OCI-LY1 (cell line): ENCODE measurements around the gene HYAL1.
A peak's percentile ranks its signal among the peaks of the same experiment; 100 is the strongest.

ENCODE experiments used
- H2AFZ ChIP-seq: fragments of 200-600 bp; sonication (generic), shearing (Covaris generic); 2 replicates; pipeline ENCODE4 v1.6.0; 2014; ENCODE audit warnings: antibody characterized with exemption, mild to moderate bottlenecking, low read length
- H3F3A ChIP-seq: fragments of 200-600 bp; sonication (generic), shearing (Covaris generic); 2 replicates; pipeline ENCODE4 v1.6.0; 2014; ENCODE audit warnings: mild to moderate bottlenecking, antibody characterized with exemption, low read length, moderate library complexity; ENCODE audit not compliant: insufficient read depth
- H3K27ac ChIP-seq: fragments of 200-600 bp; sonication (generic); 2 replicates; pipeline ENCODE4 v1.5.1; 2014; ENCODE audit warnings: low read length, mixed run types, mild to moderate bottlenecking, low read depth; ENCODE audit not compliant: poor library complexity, severe bottlenecking
- H3K27me3 ChIP-seq: fragments of 200-600 bp; sonication (generic); 2 replicates; pipeline ENCODE4 v1.6.0; 2014; ENCODE audit warnings: antibody characterized with exemption, mild to moderate bottlenecking, low read length, moderate library complexity; ENCODE audit not compliant: insufficient read depth
- H3K36me3 ChIP-seq: fragments of 200-600 bp; sonication (generic); 2 replicates; pipeline ENCODE4 v1.6.1; 2014; ENCODE audit warnings: mild to moderate bottlenecking, antibody characterized with exemption, low read length, moderate library complexity, mixed read lengths; ENCODE audit not compliant: insufficient read depth
- H3K4me1 ChIP-seq: fragments of 200-600 bp; sonication (generic); 2 replicates; pipeline ENCODE4 v1.5.1; 2014; ENCODE audit warnings: mild to moderate bottlenecking, low read length, moderate library complexity; ENCODE audit not compliant: insufficient read depth, severe bottlenecking
- H3K4me2 ChIP-seq: fragments of 200-600 bp; sonication (generic), shearing (Covaris generic); 2 replicates; pipeline ENCODE4 v1.6.1; 2014; ENCODE audit warnings: low read length
- H3K4me3 ChIP-seq: fragments of 200-600 bp; sonication (generic); 2 replicates; pipeline ENCODE4 v1.5.1; 2014; ENCODE audit warnings: low read length, low read depth, mild to moderate bottlenecking, mixed read lengths; ENCODE audit not compliant: poor library complexity, severe bottlenecking
- H3K79me2 ChIP-seq: fragments of 200-600 bp; shearing (Covaris generic); 2 replicates; pipeline ENCODE4 v1.6.1; 2016; ENCODE audit warnings: mixed run types, low read length, mixed read lengths; ENCODE audit not compliant: insufficient read depth
- H3K9ac ChIP-seq: fragments of 200-600 bp; sonication (generic), shearing (Covaris generic); 2 replicates; pipeline ENCODE4 v1.6.1; 2014; ENCODE audit warnings: mild to moderate bottlenecking, low read length, mixed read lengths
- H3K9me2 ChIP-seq: fragments of 200-600 bp; sonication (generic), shearing (Covaris generic); 2 replicates; pipeline ENCODE4 v1.6.1; 2014; ENCODE audit warnings: low read depth, mild to moderate bottlenecking, low read length, mixed read lengths
- H3K9me3 ChIP-seq: fragments of 200-600 bp; shearing (Covaris generic); 2 replicates; pipeline ENCODE4 v1.6.1; 2014; ENCODE audit warnings: low read length, mixed read lengths
- H4K20me1 ChIP-seq: fragments of 200-600 bp; sonication (generic), shearing (Covaris generic); 2 replicates; pipeline ENCODE4 v1.6.0; 2016; ENCODE audit warnings: mild to moderate bottlenecking, low read length; ENCODE audit not compliant: insufficient read depth
- CTCF ChIP-seq: fragments of 200-600 bp; sonication (generic), shearing (Covaris generic); IDR thresholded peaks from 2 replicates; pipeline ENCODE4 v1.5.1; 2017; ENCODE audit warnings: mild to moderate bottlenecking, antibody characterized with exemption, low read length, moderate library complexity, mixed read lengths
- EZH2 ChIP-seq: fragments of 200-600 bp; sonication (generic), shearing (Covaris generic); IDR thresholded peaks from 2 replicates; pipeline ENCODE4 v1.8.0; 2017; ENCODE audit warnings: borderline replicate concordance, mixed run types, mild to moderate bottlenecking, antibody characterized with exemption, low read length, moderate library complexity, mixed read lengths

HYAL1 gene

GRCh38 chr3:50345586-50346234 lies 42.3 kb upstream of the HYAL1 start, which contains the start of gene ZMYND10:
ZMYND10 (minus strand) TSS chr3:50345732; CDS start chr3:50345579, 153 bp downstream.
- Histone ChIP-seq H3K27me3 (no peaks in the 10 kb centered on the region), H3K9ac (peak within 1 kb of the TSS; percentile 55), H3K36me3 (peaks cover 18% of the 10 kb centered on the region; the same call in 1 of the 2 replicates), H3K27ac (no peak within 1 kb of the TSS), H3K4me3 (peak within 1 kb of the TSS; percentile 46), H3K9me2 (no peaks in the 10 kb centered on the region), H3K4me2 (peak within 1 kb of the TSS; percentile 65), H4K20me1 (no peaks in the 10 kb centered on the region), H2AFZ (no peak within 1 kb of the TSS), H3K4me1 (peaks cover 33% of the 10 kb centered on the region), H3F3A (no peaks in the 10 kb centered on the region), H3K9me3 (no peaks in the 10 kb centered on the region), H3K79me2 (no peaks in the 10 kb centered on the region)
- TF ChIP-seq EZH2 = no peak
- TF ChIP-seq CTCF = no peak

GRCh38 chr3:50345008-50345407 lies 41.6 kb upstream of the HYAL1 start:
- Histone ChIP-seq H3K27me3 (no peaks in the 10 kb centered on the region), H3K4me3 (peak overlapping the region; percentile 46), H3K9me2 (no peaks in the 10 kb centered on the region), H3F3A (no peaks in the 10 kb centered on the region), H2AFZ (no peak overlapping the region), H3K4me1 (peaks cover 35% of the 10 kb centered on the region), H3K9ac (no peak overlapping the region), H3K36me3 (peaks cover 18% of the 10 kb centered on the region; the same call in 1 of the 2 replicates), H3K9me3 (no peaks in the 10 kb centered on the region), H3K4me2 (peak overlapping the region; percentile 65; the same call in 1 of the 2 replicates), H3K27ac (no peak overlapping the region), H3K79me2 (no peaks in the 10 kb centered on the region), H4K20me1 (no peaks in the 10 kb centered on the region)
- no peak for TF ChIP-seq CTCF
- TF ChIP-seq EZH2 = no peak

GRCh38 chr3:50342813-50343633 lies 39.6 kb upstream of the HYAL1 start:
- Histone ChIP-seq H4K20me1 (no peaks in the 10 kb centered on the region), H3K9me2 (no peaks in the 10 kb centered on the region), H3K79me2 (no peaks in the 10 kb centered on the region), H3K36me3 (peaks cover 8% of the 10 kb centered on the region; the same call in 1 of the 2 replicates), H3K4me2 (no peak overlapping the region), H3K9ac (no peak overlapping the region), H3K9me3 (no peaks in the 10 kb centered on the region), H3K27ac (no peak overlapping the region), H3K27me3 (no peaks in the 10 kb centered on the region), H2AFZ (no peak overlapping the region), H3K4me3 (no peak overlapping the region), H3F3A (0 out of 2 replicates have a peak, but pooled peaks cover 5% of the 10 kb centered on the region), H3K4me1 (peaks cover 43% of the 10 kb centered on the region)
- TF ChIP-seq CTCF = no peak
- TF ChIP-seq EZH2 = no peak
